Dendritic cell treated with granulocyte-macrophage colony-stimulating factor and Interleukin-4, amounts not matched to agents 40 ng/mL and 50 ng/mL, for 4 days (primary cell): ENCODE data around the gene FOXRED1.

Experiments
- H3K27ac Mint-ChIP-seq: one replicate; pipeline ENCODE4 v1.8.0; 2022; ENCODE audit warnings: mild to moderate bottlenecking, mixed read lengths
- H3K27me3 Mint-ChIP-seq: one replicate; pipeline ENCODE4 v1.8.0; 2022; ENCODE audit warnings: mild to moderate bottlenecking, mixed read lengths
- H3K36me3 Mint-ChIP-seq: one replicate; pipeline ENCODE4 v1.8.0; 2022; ENCODE audit warnings: low read depth, mixed read lengths
- H3K4me1 Mint-ChIP-seq: one replicate; pipeline ENCODE4 v1.8.0; 2022; ENCODE audit warnings: low read depth, mixed read lengths
- H3K4me3 Mint-ChIP-seq: one replicate; pipeline ENCODE4 v1.8.0; 2022; ENCODE audit warnings: mild to moderate bottlenecking, moderate library complexity, mixed read lengths
- H3K9me3 Mint-ChIP-seq: one replicate; pipeline ENCODE4 v1.8.0; 2022; ENCODE audit warnings: mixed read lengths
- intact Hi-C: fragments of 100-400 bp; cut with micrococcal nuclease; formaldehyde crosslinking; loops from one replicate; pipeline ENCODE4 v1.15.0; 2022

FOXRED1 gene

GRCh38 chr11:126256216-126256615, 12.7 kb upstream of the FOXRED1 start:
- Mint-ChIP-seq H3K27ac (no peak overlapping the region), H3K9me3 (no peaks in the 10 kb centered on the region), H3K36me3 (peaks cover 87% of the 10 kb centered on the region), H3K27me3 (no peaks in the 10 kb centered on the region), H3K4me1 (peaks cover 3% of the 10 kb centered on the region), H3K4me3 (no peak overlapping the region)
- intact Hi-C loops: no loop called here

DNA sequence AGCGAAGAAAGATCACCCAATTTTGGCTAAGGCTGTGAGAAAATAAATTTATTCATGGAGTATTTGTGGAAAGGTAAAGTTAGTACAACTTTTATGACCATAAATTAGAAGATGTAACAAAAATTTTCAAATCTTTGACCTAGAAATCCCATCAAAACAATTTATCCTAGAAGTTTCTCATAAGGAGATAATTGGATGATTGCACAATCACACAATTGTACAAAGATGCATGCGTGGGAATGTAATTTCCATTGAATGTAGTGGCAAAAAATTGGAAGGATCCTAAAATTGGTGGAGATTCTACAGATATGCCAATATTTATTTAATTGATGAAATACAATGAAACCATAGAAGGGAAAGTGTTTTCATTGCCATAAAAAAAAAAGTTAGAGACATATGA, 11.8 kb upstream of the FOXRED1 start:
- intact Hi-C loops: no loop called here
- Mint-ChIP-seq H3K4me3 (no peak overlapping the region), H3K4me1 (peaks cover 5% of the 10 kb centered on the region), H3K27me3 (no peaks in the 10 kb centered on the region), H3K27ac (no peak overlapping the region), H3K36me3 (peaks cover 87% of the 10 kb centered on the region), H3K9me3 (no peaks in the 10 kb centered on the region)

GRCh38 chr11:126257764-126258163, 11.2 kb upstream of the FOXRED1 start:
- Mint-ChIP-seq H3K27me3 (no peaks in the 10 kb centered on the region), H3K4me3 (no peak overlapping the region), H3K27ac (no peak overlapping the region), H3K36me3 (peaks cover 87% of the 10 kb centered on the region), H3K9me3 (no peaks in the 10 kb centered on the region), H3K4me1 (peaks cover 5% of the 10 kb centered on the region)
- intact Hi-C loops: no loop called here

- Mint-ChIP-seq H3K4me1 (peaks cover 21% of the 10 kb centered on the region), H3K27ac (no peak overlapping the region), H3K36me3 (peaks cover 87% of the 10 kb centered on the region), H3K27me3 (no peaks in the 10 kb centered on the region), H3K4me3 (no peak overlapping the region), H3K9me3 (no peaks in the 10 kb centered on the region)
- intact Hi-C loops: no loop called here
Measured at GRCh38 chr11:126262216-126262615, 6.7 kb upstream of the FOXRED1 start.

DNA sequence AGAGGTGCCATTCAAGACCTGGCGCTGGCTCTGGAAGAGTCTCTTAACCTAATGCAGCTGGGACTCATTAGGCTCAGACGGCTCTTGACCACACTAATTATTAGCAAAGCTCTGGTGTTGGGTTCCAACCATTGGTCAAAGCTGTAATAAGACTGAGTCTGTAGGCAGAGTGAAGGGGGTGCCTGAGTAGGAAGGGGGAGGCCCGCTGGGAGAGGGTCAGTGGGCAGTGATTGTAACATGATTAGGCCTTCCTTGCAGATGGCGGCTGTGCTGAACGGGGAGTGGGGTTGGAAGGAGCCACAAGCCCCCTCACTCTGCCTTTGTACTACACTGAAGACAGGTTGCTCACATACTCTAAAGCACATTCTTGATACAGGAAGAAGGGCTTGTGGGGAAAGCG, 5.5 kb upstream of the FOXRED1 start:
- no peaks in the 10 kb centered on the region for H3K27me3 Mint-ChIP-seq
- no peak overlapping the region for H3K27ac Mint-ChIP-seq
- intact Hi-C loops: no loop called here
- H3K9me3 Mint-ChIP-seq: no peaks in the 10 kb centered on the region
- H3K4me1 Mint-ChIP-seq: peaks cover 27% of the 10 kb centered on the region
- no peak overlapping the region for H3K4me3 Mint-ChIP-seq
- H3K36me3 Mint-ChIP-seq: peaks cover 89% of the 10 kb centered on the region

GRCh38 chr11:126265811-126266210, 3.1 kb upstream of the FOXRED1 start:
- Mint-ChIP-seq H3K9me3 (no peaks in the 10 kb centered on the region), H3K36me3 (peaks cover 86% of the 10 kb centered on the region), H3K4me3 (no peak overlapping the region), H3K27me3 (no peaks in the 10 kb centered on the region), H3K27ac (no peak overlapping the region), H3K4me1 (peaks cover 33% of the 10 kb centered on the region)
- intact Hi-C loops: loop anchor here (5.0 kb wide), 1 partner anchor 36 kb away; the partner anchor contains the start of gene DCPS

- peak overlapping the region; percentile 98 for H3K27ac Mint-ChIP-seq
- H3K4me3 Mint-ChIP-seq: peak overlapping the region; percentile 94
- no peaks in the 10 kb centered on the region for H3K9me3 Mint-ChIP-seq
- H3K36me3 Mint-ChIP-seq: peaks cover 71% of the 10 kb centered on the region
- peaks cover 28% of the 10 kb centered on the region for H3K4me1 Mint-ChIP-seq
- no peaks in the 10 kb centered on the region for H3K27me3 Mint-ChIP-seq
- intact Hi-C loops: loop anchor here (1.0 to 5.0 kb wide), 3 partner anchors 35 to 675 kb away; partner anchors contain the start of genes DCPS and STT3A
Measured at GRCh38 chr11:126267650-126268049, 1.3 kb upstream of the FOXRED1 start.

- Mint-ChIP-seq H3K4me3 (peak overlapping the region; percentile 94), H3K27me3 (no peaks in the 10 kb centered on the region), H3K36me3 (peaks cover 71% of the 10 kb centered on the region), H3K27ac (peak overlapping the region; percentile 98), H3K4me1 (peaks cover 28% of the 10 kb centered on the region), H3K9me3 (no peaks in the 10 kb centered on the region)
- intact Hi-C loops: loop anchor here (1.0 to 5.0 kb wide), 3 partner anchors 34 to 676 kb away; partner anchors contain the start of genes DCPS and STT3A
Measured at GRCh38 chr11:126268361-126268707, 620 bp upstream of the FOXRED1 start.

DNA sequence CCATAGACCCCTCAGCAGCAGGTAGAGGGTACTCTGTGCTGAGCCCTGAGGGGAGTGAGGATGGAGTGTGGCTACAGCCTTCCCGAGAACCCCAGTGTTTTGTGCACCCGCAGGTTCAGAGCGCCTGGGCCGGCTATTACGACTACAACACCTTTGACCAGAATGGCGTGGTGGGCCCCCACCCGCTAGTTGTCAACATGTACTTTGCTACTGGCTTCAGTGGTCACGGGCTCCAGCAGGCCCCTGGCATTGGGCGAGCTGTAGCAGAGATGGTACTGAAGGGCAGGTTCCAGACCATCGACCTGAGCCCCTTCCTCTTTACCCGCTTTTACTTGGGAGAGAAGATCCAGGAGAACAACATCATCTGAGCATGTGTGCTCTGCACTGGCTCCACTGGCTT, 8.4 kb downstream of the FOXRED1 start:
- Mint-ChIP-seq H3K4me3 (no peak overlapping the region), H3K27ac (no peak overlapping the region), H3K27me3 (no peaks in the 10 kb centered on the region), H3K36me3 (peaks cover 59% of the 10 kb centered on the region), H3K9me3 (no peaks in the 10 kb centered on the region), H3K4me1 (peaks cover 33% of the 10 kb centered on the region)
- intact Hi-C loops: no loop called here

GRCh38 chr11:126277780-126278179, 8.8 kb downstream of the FOXRED1 start:
- H3K36me3 Mint-ChIP-seq: peaks cover 55% of the 10 kb centered on the region
- no peaks in the 10 kb centered on the region for H3K9me3 Mint-ChIP-seq
- no peak overlapping the region for H3K4me3 Mint-ChIP-seq
- no peaks in the 10 kb centered on the region for H3K27me3 Mint-ChIP-seq
- no peak overlapping the region for H3K27ac Mint-ChIP-seq
- intact Hi-C loops: no loop called here
- peaks cover 37% of the 10 kb centered on the region for H3K4me1 Mint-ChIP-seq

DNA sequence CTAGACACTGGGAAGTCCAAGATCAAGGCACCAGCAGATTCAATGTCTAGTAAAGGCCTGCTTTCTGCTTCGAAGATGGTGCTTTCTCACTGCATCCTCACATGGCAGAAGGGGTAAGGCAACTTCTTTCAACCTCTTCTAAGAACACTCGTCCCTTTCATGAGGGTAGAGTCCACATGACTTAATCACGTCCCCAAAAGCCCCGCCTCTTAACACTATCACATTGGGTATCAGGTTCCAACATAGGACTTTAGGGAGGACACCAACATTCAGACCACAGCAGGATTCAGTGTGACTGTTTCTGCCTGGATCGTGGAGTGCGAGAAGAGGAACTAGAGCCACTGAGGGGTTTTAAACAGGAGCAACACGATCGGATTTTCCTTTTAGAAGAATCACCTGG, 10.2 kb downstream of the FOXRED1 start:
- Mint-ChIP-seq H3K27me3 (no peaks in the 10 kb centered on the region), H3K4me3 (no peak overlapping the region), H3K9me3 (no peaks in the 10 kb centered on the region), H3K27ac (no peak overlapping the region), H3K36me3 (peaks cover 48% of the 10 kb centered on the region), H3K4me1 (peaks cover 47% of the 10 kb centered on the region)
- intact Hi-C loops: no loop called here

GRCh38 chr11:126280595-126280994, 11.6 kb downstream of the FOXRED1 start:
- Mint-ChIP-seq H3K27me3 (no peaks in the 10 kb centered on the region), H3K27ac (peak overlapping the region; percentile 93), H3K36me3 (peaks cover 34% of the 10 kb centered on the region), H3K4me1 (peaks cover 58% of the 10 kb centered on the region), H3K4me3 (no peak overlapping the region), H3K9me3 (no peaks in the 10 kb centered on the region)
- intact Hi-C loops: loop anchor here (5.0 kb wide), 1 partner anchor 68 kb away; the partner anchor contains the start of genes FAM118B and RPUSD4

DNA sequence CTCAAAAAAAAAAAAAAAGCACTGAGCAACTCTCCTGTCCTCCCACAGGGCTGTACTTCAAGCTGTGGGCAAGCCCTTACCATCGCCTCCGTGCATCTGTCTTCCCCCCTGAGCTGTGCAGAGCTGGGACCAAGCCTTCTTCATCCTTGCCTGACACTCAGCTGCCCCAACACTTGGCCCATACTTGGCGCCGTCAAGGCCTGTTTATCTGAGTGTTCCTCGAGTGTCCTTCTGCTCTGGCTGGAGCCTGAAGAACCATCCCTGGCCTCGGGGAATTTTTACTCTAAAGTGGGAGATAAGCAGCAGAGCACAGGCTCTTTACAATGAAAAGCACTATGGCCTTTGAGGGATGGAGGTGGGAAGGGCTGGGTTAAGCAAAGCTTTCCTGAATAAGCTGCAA, 12.3 kb downstream of the FOXRED1 start:
- Mint-ChIP-seq H3K27ac (peak overlapping the region; percentile 93), H3K4me3 (no peak overlapping the region), H3K27me3 (no peaks in the 10 kb centered on the region), H3K36me3 (peaks cover 28% of the 10 kb centered on the region), H3K9me3 (no peaks in the 10 kb centered on the region), H3K4me1 (peaks cover 53% of the 10 kb centered on the region)
- intact Hi-C loops: loop anchor here (5.0 kb wide), 1 partner anchor 69 kb away; the partner anchor contains the start of genes FAM118B and RPUSD4

DNA sequence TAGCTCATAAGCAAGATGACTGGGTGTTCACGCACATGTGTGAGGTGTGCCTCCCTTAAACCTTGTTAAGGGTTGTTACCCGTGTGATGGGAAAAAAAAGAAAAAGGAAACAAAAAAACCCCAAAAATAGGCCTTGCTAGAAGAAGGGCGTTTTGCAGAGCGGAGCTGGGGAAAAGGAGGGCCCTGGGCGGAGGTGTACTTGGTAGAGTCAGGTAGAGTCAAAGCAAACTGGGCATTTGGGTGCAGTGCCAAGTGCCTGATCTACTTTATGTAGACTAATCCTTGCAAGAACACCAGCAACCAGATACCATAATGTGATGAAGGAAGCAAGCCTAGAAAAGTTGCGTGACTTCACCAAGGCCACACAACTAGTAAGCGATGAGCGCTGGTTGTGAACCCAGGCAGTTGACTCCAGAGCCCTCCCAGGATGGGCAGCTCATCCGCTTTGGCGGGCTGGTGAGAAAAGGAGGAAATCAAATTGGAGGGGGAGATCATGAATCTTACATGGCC, 12.8 kb downstream of the FOXRED1 start:
- intact Hi-C loops: loop anchor here (5.0 kb wide), 1 partner anchor 69 kb away; the partner anchor contains the start of genes FAM118B and RPUSD4
- Mint-ChIP-seq H3K27ac (peak overlapping the region; percentile 93), H3K27me3 (no peaks in the 10 kb centered on the region), H3K36me3 (peaks cover 25% of the 10 kb centered on the region), H3K4me1 (peaks cover 53% of the 10 kb centered on the region), H3K9me3 (no peaks in the 10 kb centered on the region), H3K4me3 (no peak overlapping the region)

- H3K27ac Mint-ChIP-seq: peak overlapping the region; percentile 93
- intact Hi-C loops: loop anchor here (5.0 kb wide), 1 partner anchor 70 kb away; the partner anchor contains the start of genes FAM118B and RPUSD4
- no peaks in the 10 kb centered on the region for H3K9me3 Mint-ChIP-seq
- peaks cover 53% of the 10 kb centered on the region for H3K4me1 Mint-ChIP-seq
- H3K4me3 Mint-ChIP-seq: peak overlapping the region; percentile 98
- peaks cover 23% of the 10 kb centered on the region for H3K36me3 Mint-ChIP-seq
- H3K27me3 Mint-ChIP-seq: no peaks in the 10 kb centered on the region
Measured at GRCh38 chr11:126282361-126282735, 13.4 kb downstream of the FOXRED1 start.
